ENCODE results near the gene LY86. TPM values are rescaled to one million over a fixed set of nuclear protein-coding genes. Genes with fewer than 3 reads are reported as not detected.

The LY86 gene
- total and polyA plus RNA-seq, 2 donors (not counting 3 experiments of a cell fraction or from before 2014, with no cell fraction given): not detected

DNA sequence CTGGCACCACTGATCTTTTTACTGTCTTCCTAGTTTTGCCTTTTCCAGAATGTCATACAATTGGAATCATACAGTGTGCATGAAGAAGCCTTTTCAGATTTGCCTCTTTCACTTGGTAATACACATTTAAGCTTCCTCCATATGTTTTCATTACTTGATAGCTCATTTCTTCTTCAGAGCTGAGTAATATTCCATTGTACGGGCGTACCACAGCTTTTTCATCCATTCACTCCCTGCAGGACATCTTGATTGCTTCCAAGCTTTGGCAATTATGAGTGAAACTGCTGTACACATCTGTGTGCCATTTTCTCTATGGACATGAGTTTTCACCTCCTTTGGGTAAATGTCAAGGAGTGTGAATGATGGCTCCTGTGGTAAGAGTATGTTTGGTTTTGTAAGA is 46.2 kb upstream of the LY86 start:
- no peak overlapping the region for H3K27ac ChIP-seq (ENCODE audit: insufficient read depth, low read depth, low read length)
- no peaks in the 10 kb centered on the region for H3K79me2 ChIP-seq (ENCODE audit: control insufficient read depth, insufficient read depth, low read length)
- H4K20me1 ChIP-seq (replicated peaks; ENCODE audit: control insufficient read depth, extremely low read depth, insufficient read depth, low read length): no peaks in the 10 kb centered on the region
- TF ChIP-seq JUN (IDR thresholded peaks at IDR 0.05; ENCODE audit: borderline replicate concordance, insufficient read depth, insufficient read length, low read depth) (no peak), EZH2 (IDR thresholded peaks at IDR 0.05; ENCODE audit: borderline replicate concordance, low read depth, low read length, severe bottlenecking) (no peak), FOS (IDR thresholded peaks at IDR 0.05; ENCODE audit: borderline replicate concordance, insufficient read depth, low read length) (no peak), MYC (IDR thresholded peaks at IDR 0.05; ENCODE audit: low read depth, low read length) (no peak), GATA2 (IDR thresholded peaks at IDR 0.05; ENCODE audit: insufficient read depth, insufficient read length, low read depth, low read length) (no peak), POLR2AphosphoS5 (IDR thresholded peaks at IDR 0.05; ENCODE audit: insufficient read depth, low read depth, low read length) (no peak), POLR2A (IDR thresholded peaks at IDR 0.05; ENCODE audit: low read depth, low read length) (no peak)
- TF ChIP-seq, protein P1, sequence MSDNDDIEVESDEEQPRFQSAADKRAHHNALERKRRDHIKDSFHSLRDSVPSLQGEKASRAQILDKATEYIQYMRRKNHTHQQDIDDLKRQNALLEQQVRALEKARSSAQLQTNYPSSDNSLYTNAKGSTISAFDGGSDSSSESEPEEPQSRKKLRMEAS (IDR thresholded peaks at IDR 0.05; ENCODE audit: insufficient read depth, insufficient read length): no peak
- TF ChIP-seq, protein P2, sequence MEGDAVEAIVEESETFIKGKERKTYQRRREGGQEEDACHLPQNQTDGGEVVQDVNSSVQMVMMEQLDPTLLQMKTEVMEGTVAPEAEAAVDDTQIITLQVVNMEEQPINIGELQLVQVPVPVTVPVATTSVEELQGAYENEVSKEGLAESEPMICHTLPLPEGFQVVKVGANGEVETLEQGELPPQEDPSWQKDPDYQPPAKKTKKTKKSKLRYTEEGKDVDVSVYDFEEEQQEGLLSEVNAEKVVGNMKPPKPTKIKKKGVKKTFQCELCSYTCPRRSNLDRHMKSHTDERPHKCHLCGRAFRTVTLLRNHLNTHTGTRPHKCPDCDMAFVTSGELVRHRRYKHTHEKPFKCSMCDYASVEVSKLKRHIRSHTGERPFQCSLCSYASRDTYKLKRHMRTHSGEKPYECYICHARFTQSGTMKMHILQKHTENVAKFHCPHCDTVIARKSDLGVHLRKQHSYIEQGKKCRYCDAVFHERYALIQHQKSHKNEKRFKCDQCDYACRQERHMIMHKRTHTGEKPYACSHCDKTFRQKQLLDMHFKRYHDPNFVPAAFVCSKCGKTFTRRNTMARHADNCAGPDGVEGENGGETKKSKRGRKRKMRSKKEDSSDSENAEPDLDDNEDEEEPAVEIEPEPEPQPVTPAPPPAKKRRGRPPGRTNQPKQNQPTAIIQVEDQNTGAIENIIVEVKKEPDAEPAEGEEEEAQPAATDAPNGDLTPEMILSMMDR (IDR thresholded peaks at IDR 0.05; ENCODE audit: extremely low read depth in 1 of 2, insufficient read depth in 1 of 2, low read depth in 1 of 2, low read length in 2 of 2): no peak
- no peak for FAIRE-seq
- DNase-seq (ENCODE audit: low read depth, low spot score): no peak
- H3K4me2 ChIP-seq (ENCODE audit: insufficient read depth, low read length): no peak overlapping the region
- ChIA-PET POLR2A (no interaction called here), CTCF (interaction anchor here (1.2 kb wide), 1 partner anchor 1071 kb away, joined by 5 read pairs; no protein-coding TSS in a partner anchor)
- dilution Hi-C loops (cut with MboI; ENCODE audit: extremely low pct_ligation_motif_present, low sequenced_read_pairs): no loop called here
- no peak overlapping the region for H3K9ac ChIP-seq (replicated peaks; ENCODE audit: extremely low read depth, insufficient read depth, low read length)
- H3K9me1 ChIP-seq (replicated peaks; ENCODE audit: control insufficient read depth, extremely low read depth, insufficient read depth, low read length): no peaks in the 10 kb centered on the region
- H3K4me1 ChIP-seq (ENCODE audit: control insufficient read depth, extremely low read depth, insufficient read depth, low read length): no peaks in the 10 kb centered on the region
- intact Hi-C loops (cut with micrococcal nuclease): loop anchor here (10.0 kb wide), 2 partner anchors 918 to 1488 kb away; no protein-coding TSS in a partner anchor
- no peak overlapping the region for H2AFZ ChIP-seq (ENCODE audit: low read depth, low read length)
- H3K9me3 ChIP-seq (replicated peaks; ENCODE audit: control insufficient read depth, insufficient read depth, low read length): no peaks in the 10 kb centered on the region
- BruUV-seq (replicated peaks): no TSS peak
- H3K27me3 ChIP-seq (ENCODE audit: control insufficient read depth in 2 of 2, insufficient read depth in 2 of 2, low read length in 2 of 2): peaks cover 11 to 19% of the 10 kb centered on the region in 2 experiments
- no peak overlapping the region for H3K4me3 ChIP-seq (replicated peaks in 1 of 3; ENCODE audit: insufficient read depth in 1 of 3, low read depth in 1 of 3, low read length in 3 of 3)
- no peaks in the 10 kb centered on the region for H3K36me3 ChIP-seq (ENCODE audit: control insufficient read depth in 2 of 2, extremely low read depth in 1 of 2, insufficient read depth in 2 of 2, low read length in 2 of 2)
